T follicular helper cell (primary cell): ENCODE data around the gene NCR2.

Source experiments
- DNase-seq: peaks from one replicate; pipeline ENCODE4 v3.0.0-alpha.2; 2020; ENCODE audit warnings: low read depth

Gene NCR2

DNA sequence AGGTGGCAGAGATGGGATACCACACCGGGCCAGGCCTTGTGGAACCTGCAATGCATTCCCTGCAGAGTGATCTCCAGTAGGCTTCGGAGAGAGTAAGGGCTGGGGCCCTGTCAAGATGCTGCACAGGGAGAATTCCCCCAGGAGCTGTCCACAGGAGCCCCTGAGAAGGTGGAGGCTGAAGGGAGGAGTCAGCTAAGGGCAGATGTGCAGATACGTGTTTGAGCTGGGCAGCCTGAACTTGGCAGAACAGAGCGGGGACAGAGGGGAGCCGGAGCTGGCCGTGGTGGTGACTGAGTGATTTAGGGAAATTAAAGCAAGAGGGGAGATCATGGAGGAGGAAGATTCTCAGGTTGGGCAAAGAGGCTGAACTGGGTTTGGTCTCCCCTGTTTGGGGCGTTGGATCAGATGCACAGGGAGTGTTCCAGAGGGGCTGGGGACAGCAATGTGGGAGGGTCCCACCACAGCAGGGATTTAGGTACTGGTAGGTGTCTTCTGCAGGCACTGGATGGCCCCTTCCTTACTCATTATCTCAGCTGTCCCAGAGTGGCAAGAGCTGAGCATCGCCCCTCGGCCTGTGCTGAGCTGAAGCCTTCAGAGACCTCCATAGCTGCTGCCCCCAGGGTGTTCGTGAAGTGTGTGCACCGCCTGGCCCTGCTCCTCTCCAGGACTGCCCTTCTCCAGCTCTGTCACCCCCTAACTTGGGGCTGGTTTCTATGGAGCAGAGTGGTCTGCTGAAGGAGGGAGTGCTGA is 3.8 kb upstream of the NCR2 start:
- no peak for DNase-seq

DNA sequence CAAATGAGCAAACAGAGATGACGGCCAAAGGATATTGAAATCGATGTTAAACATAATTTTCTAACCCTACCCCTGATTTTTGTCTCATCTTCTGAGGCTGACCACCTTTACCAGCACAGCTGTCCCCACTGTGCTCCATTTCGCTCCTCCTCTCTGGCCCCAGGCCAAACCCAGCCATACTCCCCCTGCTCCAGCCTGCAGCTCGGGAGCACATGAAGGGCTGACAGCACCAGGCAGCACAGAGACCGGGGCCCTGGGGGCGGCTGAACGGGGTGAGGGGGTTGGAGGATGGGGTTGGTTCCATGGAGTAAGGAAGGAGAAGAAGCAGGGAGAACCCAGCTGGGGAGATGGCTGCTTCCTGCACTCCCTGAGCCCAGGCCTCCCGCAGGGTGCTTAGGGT is 3.2 kb upstream of the NCR2 start:
- DNase-seq: no peak

DNA sequence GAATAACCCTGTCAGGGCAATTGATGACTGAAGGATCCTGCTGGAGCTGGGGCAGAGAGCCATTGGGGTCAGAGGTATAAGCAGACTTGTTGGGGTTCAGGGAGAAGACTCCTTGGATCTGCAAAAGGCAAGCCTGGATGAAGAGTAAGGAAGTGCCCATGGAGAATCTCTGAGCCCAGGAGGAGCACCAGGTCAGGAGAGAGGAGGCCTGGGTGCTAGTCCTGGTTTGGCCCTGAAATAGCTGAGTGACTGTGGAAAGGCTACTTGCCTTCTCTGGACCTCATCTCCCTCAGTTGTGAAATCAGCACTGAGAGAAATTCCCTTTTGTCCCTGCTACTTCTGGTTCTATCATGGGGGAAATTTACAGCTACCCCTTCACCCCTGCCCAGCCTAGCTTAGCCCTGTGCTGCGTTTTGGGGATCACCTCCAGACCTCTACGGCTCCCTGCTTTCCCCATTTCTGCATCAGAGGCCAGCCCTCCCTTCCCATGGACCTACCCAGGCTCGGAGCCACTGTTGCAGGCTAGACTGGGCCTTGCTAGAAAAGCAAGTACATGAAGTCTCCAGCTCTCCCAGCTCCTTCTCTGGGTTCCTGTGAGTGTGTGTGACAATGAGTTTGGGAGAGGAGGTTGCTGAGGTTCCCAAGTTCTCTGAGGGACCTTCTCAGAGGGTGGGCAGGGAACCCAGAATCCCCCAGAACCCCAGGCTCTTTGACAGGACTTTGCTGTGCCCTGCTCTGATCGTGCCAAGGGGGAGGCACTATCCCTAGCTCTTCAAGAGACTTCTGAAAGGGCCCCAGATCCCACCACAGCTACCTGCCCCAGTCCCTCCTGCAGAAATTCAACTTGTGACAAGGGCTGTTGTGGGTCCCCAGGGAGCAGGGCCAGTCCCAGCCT is 2.3 kb upstream of the NCR2 start:
- no peak for DNase-seq

GRCh38 chr6:41334482-41335040 is 847 bp upstream of the NCR2 start:
- no peak for DNase-seq

- DNase-seq: no peak
Observed at GRCh38 chr6:41335943-41336342, 535 bp downstream of the NCR2 start.

DNA sequence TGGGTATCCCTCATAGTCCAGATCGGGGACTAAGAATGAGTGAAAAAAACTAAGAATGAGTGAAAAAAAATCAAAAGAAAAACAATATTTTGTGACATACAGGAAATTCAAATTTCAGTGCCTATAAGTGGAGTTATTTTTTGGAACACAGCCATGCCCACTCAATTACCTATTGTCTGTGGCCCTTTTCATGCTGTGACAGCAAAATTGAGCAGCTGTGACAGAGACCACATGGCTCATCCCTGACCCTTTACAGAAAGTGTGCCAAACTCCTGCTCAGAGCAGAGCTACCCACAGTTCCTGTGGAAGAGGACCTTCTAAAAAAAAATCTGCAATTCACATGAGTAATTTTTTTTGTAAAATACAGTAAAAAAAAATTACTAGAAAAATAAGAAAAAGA is 1.4 kb downstream of the NCR2 start:
- DNase-seq: no peak

- DNase-seq: no peak
Observed at GRCh38 chr6:41337709-41338108, 2.3 kb downstream of the NCR2 start.

- DNase-seq: no peak
Observed at GRCh38 chr6:41338659-41339058, 3.3 kb downstream of the NCR2 start.

DNA sequence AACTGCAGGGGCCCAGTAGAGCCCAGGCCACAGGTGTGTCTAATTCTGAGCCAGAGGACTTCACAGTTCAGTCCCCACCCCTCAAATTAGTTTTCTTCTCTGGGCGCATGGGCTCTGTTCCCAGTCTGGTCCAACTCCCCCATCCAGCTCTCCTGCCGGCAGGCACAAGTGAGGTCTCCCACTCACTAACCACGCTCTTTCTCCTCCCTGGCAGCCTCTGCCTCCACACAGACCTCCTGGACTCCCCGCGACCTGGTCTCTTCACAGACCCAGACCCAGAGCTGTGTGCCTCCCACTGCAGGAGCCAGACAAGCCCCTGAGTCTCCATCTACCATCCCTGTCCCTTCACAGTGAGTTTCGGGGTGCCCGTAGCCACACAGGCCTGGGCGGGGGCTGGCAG is 6.2 kb downstream of the NCR2 start:
- DNase-seq: no peak

DNA sequence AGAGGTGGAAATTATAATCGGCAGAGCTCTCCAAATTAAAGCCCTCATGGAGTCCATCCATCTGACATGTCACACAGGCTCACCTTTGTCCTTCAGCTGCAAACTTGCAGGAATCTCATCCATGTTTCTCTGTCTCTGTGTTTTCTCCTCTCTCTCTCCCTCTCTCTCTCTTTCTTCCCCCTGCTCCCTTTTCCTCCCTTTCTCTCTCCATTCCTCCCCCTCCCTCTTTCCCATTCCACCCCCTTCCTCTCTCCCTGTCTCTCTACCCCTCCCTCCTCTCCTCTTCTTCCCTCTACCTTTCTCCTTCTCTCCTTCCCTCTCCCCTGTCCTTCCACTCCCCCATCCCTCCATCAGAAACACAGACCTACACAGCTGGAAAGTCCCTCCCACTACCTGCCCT is 6.8 kb downstream of the NCR2 start:
- DNase-seq: no peak

DNA sequence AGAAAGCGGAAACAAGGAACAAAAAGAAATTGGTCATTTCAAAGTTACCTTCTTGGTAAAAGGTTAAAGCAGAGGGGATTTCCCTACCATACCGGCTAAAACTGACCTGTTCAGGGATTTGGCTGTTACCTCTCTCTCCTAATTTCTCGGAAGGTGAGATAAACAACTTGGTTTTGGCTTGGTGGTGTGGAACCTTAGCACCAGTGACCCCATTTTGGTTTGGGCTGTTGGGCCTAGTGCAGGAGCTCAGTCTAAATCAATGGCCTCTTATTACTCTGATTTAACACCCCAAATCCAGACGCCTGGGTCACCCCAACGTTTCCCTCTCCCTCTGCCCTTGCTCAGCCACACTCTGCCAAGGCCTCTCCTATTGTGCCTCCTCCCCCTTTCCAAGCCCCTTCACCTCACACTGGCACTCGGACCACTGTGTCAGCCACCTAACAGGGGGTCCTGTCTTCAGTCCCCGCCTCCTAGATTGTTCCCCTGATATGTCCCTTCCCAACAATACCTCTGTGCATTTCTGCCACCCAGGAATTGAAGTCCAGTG is 8.3 kb downstream of the NCR2 start:
- no peak for DNase-seq

DNA sequence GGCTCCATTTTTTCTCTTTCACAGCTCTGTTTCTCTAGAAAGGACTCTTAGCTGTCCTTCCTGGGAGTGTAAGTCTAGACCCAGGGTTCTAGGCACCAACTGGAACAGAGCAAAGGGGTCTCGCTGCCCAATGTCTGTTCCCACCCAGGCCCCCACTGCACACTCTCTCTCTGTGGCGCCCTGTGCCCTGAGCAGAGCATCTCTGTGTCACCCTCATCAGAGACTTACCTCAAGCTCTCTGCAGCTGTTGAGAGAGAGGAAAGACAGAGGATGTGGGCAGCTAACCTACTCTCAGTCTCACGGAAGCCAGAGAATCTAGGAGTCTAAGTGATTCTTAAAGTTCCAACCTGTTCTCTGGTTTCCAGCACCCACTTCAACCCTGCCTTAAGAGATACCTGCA is 9.5 kb downstream of the NCR2 start:
- no peak for DNase-seq

GRCh38 chr6:41345901-41346300 is 10.5 kb downstream of the NCR2 start:
- no peak for DNase-seq

GRCh38 chr6:41346441-41346840 is 11.0 kb downstream of the NCR2 start:
- no peak for DNase-seq

DNA sequence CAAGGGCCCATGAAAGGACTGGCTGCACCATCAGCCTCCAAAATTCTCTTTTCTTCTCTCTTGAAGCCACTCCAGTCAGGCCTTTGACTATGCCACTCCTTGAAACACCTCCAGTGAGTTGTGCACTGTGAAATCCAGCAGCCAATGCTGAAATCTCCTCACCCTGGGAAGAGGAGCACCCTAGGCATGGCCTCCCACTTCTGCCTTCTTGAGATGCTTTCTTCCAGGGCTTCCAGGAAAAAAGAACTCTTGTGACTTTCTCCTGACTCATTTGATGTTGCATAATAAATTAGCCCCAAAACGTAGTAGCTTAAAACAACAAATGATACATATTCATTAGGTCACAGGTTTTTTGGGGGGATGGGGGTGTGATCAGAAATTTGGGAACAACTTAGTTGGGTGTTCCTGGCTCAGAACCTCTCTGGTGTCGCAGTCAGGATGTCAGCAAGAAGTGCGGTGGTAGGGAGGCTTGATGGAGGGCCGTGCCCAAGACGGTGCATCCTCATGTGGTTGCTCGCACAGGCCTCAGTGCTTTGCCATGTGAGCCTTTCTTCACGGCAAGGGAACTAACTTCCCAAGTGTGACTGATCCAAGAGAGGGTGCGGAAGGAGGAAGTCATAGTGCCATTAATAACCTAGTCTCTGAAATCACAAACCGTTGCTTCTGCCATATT is 12.1 kb downstream of the NCR2 start:
- DNase-seq: no peak

GRCh38 chr6:41348934-41349333 is 13.5 kb downstream of the NCR2 start:
- DNase-seq: no peak

DNA sequence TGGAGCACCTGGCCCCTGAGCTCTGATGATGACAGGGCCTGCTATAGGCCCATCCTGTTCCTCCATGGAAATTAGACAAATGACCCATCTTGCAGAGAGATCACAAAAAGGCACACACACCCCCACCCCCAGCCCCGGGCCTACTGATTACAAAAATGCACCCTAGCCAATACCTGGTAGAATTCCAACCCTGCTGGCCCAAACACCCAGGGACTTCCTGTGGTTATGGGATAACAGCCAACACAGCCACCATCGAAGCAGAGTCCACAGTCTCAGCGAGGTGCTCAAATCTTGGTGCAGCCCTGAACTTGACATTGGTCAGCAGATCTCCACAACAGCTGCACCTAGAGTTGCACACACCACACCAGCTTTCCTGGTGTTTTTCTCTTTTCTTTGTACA is 17.0 kb downstream of the NCR2 start:
- no peak for DNase-seq

- DNase-seq: no peak
Observed at GRCh38 chr6:41352907-41353306, 17.5 kb downstream of the NCR2 start.

DNA sequence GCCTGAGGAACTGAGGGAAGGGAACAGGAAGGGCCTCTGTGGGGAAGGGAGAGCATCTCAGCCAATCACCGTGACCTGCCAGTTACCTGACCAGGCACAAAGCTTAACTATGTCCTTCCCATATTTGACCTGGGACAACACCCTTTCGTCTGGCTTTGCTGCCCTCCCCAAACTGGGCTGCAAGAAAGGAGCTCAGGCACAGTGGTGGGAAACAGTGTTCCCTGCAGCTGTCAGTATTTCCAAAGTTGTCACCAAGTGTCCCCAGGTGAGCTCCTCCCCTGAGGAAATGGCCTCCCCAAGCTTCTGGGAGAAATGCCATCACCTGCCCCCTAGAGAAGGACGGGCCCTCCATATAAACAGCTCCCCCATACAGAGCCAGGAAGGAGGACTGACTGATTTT is 17.9 kb downstream of the NCR2 start:
- no peak for DNase-seq

- no peak for DNase-seq
Observed at GRCh38 chr6:41355952-41356351, 20.5 kb downstream of the NCR2 start.

DNA sequence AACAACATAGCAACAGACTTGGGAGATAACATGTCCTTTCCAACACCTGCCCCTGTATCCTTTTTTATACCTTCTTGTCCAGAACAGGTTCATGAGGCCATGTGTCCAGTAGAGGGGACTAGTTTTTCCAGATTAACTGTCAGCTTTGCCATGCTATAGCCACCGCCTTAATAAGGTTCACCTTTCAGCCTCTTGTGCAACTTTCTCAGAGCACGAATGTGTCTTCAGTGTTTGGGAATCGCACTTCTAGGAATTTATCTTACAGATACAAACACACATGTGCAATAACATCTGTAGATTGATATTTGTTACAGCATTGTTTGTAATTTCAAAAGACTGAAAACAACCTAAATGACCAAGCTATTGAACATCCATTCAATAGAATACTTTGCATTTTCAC is 21.4 kb downstream of the NCR2 start:
- DNase-seq: no peak

DNA sequence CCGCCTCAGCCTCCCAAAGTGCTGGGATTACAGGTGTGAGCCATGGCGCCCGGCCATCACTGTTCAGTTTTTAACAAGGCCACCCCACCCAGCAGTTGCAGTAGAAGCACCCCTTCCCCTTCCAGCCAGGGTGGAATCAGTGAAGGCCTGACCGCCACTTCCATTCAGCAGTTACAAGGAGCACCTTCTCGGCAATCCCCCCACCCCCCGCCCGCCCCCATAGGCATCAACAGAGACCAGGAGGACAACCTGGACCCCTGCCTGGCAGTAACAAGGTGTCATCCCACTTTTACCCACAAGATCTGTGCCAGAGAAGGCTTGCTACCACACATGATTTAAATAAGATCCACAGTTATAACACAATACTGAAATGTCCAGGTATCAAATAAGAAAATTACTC is 23.1 kb downstream of the NCR2 start:
- DNase-seq: no peak
